Suppressor macrophage (primary cell): ENCODE results near the gene EPB41L3.

Experiments
- DNase-seq, 4 experiments: peaks; one replicate each; pipeline ENCODE4 v3.0.0-alpha.2; 2020 to 2022

The EPB41L3 gene

DNA sequence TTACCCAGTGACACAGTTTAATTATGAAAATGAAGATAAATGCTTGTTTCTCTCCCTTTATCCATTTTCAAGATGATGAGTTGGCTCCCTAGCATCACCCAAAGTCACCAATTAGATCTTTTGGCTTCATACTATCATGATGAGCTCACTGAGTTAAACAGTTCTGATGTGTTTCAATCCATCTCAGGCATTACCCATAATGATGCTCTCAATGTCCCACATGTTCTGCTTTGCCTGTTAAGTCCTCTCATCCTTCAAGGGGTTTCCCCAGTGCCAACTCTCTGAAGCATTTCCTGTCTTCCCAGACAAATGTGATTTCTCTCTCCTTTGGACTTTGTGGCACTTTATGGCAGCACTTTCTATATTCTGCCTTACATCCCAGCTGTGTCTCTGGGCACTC is 92.6 kb downstream of the EPB41L3 start:
- DNase-seq = peak in 1 of 4 experiments; percentile 48

DNA sequence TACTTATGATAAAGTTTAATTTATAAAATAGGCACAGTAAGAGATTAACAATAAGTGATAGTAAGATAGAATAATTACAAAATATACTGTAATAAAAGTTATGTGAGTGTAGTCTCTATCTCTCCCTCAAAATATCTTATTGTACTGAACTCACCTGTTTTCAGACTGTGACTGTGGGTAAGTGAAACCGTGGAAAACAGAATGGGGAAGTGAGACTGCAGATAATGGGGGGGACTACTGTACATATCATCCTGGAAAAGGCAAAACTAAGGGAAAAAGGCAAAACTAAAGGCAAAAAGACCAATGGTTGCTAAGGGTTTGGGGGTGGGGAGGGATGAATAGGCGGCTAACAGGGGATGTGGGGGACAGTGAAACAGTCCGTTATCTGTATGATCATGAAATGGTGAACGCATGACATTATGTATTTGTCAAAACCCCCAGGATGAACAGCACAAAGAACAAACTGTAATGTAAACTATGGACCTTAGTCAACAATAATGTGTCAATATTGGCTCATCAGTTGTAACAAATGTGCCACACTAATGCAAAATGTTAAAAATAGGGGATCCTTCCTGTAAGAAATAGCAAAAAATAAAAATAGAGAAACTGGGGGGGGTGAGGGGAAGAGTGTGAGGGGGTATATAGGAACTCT is 93.8 kb downstream of the EPB41L3 start:
- DNase-seq = no peak

DNA sequence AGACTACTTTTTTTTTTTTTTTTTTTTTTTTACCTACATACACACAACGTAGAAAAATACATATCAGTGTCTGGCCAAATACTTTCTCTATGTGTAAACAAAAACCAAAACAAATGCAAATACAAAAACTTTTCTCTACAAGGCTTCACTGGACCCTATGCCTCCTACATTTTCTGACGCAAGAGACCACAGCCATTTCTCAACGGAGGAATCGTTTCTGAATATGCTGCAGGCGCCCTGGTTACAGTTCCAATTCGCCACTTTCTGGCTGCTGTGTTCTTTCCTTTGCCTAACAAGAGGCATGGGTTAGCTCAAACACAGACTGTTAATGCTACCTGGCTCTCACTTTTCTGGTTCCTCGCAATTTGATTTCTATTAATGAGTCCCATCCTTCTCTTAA is 96.4 kb downstream of the EPB41L3 start:
- peak; percentile 41 to 71 (median 64) for DNase-seq

DNA sequence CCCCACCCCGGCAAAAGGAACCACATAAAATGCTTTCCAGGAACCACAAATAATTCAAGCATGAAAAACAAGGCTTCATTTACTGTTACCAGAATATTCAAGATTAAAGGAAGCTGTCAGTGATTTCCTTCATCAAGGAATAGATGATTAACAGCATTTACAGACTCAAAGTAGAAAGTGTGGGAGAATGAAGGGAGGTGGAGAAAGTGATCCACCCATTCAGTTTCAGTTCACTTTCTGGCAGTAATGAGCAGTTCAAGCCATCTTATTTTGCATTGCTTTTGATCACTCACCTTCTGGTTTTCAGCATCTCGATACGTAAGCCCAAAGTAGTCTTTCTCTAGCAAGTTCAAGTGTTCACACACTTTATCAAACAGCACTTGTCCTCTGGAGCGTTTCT is 99.0 kb downstream of the EPB41L3 start:
- peak in 1 of 4 experiments; percentile 18 for DNase-seq

DNA sequence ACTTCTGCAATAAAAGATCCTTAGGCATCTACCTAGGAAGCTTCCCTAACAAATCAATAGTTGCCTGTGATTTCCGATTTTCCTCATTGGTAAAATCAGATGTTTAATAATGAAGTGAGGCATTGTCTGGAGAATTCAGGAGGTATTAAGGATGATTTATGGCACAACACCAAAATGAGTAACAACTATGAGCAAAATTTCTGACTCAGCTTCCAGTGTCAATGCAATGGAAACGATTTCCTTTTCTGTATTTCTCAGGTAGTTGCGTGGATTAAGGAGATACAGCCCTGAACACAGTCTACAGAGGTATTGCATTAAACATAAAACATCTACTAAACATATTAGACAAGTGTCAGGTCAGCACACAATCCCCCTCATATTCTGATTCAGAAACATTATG is 99.5 kb downstream of the EPB41L3 start:
- DNase-seq = peak in 1 of 4 experiments; percentile 19

DNA sequence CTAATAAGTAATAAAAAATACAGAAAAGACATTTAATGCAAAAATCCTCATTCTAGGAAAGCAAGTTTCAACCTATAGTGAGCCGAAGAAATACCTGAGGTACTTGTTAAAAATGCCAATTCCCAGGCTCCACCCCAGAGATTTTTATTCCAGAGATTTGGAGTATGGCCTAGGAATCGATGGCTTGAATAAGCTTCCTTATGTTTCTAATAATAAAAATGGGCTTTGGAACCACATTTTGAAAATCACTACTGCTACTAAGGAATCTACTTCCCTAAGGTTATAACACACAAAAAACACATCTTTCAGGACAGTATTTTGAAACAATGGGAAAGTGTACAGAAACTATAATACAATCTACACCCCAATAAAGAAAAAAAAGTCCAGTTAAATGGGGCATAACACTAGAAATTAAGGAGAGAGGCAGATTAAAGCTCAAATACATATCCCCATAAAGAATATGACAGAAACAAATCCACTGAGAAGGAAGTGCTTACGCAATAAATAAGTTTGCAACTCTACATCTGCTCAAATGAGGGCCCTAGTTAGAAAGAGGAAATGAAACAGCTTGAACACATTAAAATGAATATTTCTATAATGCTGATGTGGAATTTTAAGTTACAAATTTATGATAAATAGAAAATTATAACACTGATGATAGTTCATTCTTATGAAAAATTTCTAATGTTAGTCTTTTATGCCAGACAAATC is 103.7 kb downstream of the EPB41L3 start:
- DNase-seq = peak; percentile 31 to 90 (median 70)

DNA sequence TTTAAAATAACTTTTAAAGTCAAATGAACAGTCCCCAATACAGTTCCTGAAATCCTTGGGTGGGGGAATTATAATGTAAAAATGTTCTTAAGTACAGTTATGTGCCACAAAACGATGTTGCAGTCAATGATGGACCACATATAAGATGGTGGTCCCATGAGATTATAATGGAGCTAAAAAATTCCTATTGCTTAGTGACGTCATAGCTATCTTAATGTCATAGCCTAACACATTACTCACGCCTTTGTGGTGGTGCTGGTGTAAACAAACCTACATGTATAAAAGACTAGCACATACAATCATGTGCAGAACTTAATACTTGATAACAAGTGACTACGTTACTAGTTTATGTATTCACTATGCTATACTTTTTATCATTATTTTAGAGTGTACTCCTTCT is 109.4 kb downstream of the EPB41L3 start:
- DNase-seq = no peak

DNA sequence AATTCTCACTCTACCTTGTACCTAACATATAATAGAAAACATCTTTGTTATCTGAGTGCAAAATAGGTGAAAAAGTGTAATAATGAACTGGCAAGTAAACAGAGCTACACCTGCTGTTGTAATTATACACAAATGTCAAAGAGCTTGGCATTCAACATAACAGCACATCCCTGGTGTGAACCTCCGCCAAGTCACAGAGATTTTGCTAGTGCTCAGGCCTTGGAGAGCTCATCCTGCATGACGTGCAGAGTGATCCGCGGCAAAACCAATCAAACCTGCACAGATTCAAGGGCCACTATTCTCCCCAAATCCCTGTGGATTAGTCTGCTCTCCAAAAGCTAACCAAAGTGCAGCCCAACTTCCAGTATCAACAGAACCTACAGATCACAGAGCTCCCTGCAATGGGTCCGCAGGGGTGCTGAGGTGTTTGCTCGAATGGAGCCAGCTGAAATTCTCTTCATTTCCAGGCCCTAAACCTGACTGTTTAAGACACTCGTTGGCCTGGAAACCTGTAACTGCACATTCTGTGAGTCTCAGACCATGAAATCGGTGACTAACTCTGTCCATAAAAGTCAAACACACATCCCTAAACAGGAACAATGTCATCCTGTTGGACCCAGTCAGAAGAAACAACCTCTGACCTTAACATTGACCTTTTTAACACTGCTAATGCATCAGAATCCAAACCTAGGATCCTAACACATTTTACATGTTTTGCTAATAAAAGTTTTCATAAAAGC is 111.8 kb downstream of the EPB41L3 start:
- DNase-seq = peak in 1 of 4 experiments; percentile 14

DNA sequence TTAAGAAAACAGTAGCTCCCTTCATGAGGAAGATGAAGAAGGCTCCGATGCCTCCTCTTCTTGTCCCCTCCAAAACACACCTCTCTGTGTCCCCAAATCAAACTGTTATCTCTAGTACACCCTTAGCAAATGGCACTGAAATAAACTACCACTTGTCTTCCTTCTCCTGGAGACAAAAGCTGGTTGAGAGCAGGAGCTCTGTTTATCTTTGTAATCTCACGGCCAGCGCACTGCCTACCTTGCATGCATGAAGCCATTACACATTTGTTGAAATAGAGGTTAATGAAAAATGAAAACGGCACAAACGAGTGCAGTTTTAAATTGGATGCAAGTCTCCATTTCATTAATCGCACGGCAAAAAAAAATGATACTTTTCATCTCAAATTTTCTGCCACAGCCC is 113.7 kb downstream of the EPB41L3 start:
- no peak for DNase-seq

DNA sequence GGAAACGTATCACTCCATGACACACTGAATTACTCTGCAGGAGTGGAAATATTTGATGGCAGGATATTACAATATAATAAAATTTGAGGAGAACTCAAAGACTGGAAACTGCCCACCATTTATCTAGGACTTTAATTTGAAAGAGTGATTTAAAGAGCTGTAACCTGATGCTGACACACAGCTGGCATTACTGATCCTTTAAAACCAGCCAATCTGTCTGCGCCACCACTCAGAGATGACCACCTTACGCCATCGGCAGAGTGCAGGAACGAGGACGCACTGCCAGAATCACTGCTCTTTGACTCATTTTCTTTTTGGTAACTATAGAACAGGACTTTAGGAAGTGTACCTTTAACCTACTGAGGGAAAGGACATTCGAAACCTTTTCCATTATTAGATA is 114.1 kb downstream of the EPB41L3 start:
- DNase-seq = no peak

DNA sequence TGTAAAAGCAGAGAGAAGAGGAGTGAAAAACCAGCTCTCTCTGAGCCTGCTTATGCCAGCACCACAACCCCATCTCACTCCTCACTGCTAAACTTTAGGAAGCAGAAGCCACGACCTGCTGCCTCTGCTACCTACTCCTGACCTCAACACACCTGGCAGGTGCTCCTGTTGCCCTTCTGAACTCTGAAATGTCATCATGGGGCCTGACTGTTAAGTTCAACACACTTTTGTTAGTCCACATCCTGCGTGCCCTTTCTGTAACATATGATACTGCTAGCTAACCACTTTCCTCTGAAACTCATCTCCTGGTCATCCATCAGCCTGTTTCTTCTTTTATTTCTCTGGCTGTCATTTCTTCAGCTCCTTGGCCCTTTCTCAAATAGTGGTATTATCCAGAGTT is 118.1 kb downstream of the EPB41L3 start:
- no peak for DNase-seq

DNA sequence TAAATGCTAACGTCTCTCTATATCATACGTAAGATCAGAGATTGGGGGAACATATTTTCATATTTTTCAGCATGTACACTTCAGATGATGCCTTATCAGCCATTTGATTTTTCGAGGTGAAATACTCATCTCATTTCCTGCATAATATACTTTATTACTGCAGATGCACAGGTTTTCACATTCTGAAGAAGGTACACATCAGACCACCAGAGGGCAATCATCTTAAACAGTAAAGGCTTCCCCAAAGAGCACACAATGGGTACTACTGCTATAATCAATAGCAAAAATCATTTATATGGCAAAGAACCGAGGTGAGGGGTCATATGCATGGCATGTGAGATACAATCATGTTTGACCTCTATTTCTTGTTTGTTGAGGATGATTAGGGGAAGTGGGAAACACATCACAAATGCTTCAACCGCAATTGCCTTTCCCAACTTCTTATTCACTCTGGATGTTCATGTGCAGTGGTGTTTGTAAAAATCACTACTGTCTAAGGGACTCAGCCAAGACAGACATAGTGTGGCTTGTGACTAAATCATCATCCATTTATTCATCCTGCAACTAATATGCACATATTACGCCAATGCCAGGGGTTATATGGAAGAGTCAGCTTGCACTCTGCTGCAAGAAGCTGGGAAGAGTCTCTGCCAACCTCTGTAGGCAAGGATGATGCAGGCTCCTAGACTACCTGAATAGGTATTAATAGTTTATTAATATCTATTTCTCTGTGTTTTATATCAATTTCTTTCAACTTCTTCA is 118.7 kb downstream of the EPB41L3 start:
- peak; percentile 39 to 74 (median 56) for DNase-seq

DNA sequence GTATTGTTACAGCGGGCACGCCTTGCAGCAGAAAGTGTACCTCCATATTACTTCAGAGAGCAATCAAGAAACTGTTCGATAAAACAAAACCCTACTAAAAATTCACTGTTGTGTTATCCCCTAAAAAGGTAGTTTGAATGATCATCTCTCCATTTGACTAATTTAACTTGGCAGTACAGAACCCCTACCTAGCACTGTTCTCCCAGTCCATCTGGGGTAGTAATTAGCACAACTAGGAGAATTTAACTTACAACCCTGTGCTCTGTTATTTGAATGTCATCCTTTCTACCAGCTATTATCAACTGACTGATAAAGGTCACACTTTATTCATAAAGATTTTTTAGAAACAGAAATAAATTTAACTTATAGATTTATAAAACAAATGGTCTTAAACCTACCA is 121.2 kb downstream of the EPB41L3 start:
- no peak for DNase-seq

DNA sequence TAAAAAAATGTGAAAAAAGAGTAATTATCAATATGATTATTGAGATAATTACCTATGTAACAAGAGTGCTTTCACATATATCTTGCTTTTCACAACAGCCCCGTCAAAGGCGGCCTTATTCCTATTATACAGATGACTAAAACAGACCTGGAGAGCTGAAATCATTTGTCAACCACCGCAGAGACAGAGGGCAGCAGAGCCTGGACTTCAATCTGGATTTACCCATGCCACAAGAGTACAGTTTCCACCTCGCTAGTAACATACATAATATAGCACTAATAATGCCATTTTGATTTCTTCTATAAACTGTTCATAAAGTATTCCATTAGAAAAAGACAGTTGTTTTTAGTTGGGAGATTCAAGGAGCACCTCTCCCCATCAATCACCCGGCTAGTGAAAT is 121.8 kb downstream of the EPB41L3 start:
- DNase-seq = no peak

DNA sequence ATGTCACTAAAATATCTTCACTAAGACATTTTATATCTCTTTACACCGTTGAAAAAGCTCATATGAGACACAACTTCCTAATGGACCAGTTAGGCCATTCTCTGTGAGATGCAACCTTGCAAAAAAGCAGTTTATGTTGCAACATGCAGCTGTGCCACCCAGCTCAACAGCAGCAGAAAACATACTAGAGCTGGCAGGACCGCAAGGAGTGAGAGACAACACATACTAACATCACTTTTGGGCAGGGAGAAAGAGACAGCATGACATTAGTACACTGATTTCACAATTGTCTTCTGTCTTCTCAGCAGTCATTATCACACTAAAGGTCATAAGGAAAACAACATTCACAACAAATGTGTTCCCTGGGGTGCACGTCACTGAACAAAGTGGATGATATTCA is 122.9 kb downstream of the EPB41L3 start:
- peak; percentile 56 to 76 (median 68) for DNase-seq

DNA sequence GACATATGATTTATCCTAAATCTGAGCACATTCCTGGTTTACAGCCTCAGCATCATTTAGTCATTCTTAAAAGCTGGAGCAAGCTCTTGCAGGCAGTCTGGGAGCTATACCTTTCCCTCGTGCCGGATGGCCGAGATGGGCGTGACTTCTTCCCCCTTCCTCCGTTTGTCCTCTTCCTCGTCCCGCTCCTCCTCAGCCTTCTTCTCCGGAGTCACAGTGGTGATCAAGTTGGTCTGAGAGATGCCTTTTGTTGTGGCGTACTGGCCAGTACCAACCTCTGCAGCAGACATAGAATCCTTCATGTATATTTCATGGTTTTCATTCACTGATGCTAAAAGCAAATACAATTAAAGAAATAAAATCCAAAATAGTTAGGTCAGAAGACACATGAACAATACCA is 124.2 kb downstream of the EPB41L3 start:
- no peak for DNase-seq

DNA sequence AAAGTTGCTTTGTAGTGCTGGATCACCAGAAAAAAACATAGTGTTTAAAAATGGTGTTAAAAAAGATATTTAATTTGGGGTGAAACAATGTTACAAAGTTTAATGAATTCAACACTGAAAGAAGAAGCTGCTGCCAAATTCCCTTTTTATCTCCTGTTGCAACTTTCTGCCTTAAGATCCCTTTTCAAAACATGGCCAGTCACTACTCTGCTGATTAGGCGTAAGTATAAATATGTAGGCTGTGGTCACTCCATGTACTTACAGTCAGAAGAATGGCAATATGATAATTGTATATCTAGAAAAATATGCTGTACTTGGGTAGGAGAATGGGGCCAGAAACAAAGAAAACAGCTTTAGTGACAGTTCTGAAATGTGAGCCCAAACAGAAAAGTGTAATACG is 124.8 kb downstream of the EPB41L3 start:
- peak; percentile 53 to 83 (median 68) for DNase-seq

DNA sequence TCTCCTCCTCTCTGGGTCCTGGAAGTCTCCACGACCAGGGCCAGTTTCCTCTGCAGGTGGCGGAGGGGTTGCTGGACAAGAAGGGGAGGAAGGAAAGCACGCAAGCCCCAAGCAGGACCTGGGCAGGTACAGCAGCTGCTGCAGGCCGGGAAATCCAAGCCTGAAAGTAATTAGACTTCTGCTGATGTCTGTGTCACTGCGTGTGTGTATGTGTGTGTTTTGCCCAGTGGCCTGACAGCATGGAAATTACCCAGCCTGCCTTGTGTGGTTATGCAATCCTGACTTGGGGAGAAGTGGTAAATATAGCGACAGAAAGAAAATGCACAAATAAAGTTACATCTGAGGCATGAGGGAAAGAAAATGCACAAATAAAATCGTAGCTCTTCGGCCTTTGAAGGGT is 126.5 kb downstream of the EPB41L3 start:
- peak; percentile 79 to 91 (median 86) for DNase-seq

DNA sequence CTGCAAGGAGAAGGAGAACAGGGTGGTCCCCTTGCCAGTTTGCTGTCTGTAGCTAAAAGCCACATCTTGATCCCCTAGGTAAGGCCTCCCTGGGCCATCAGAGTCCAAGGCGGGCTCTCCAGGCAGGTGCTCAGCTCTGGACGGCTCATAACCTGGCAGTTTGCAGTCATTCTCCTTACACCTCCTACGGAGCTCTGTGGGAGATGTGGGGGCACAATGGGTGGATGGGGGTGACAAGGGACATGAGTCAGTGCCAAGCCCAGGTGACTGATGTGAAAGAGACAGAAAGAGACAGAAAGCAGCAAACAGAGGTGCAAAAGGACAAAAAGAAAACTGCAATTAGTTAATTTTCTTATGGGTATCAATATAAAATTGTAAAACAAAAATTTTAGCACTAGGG is 127.7 kb downstream of the EPB41L3 start:
- no peak for DNase-seq

DNA sequence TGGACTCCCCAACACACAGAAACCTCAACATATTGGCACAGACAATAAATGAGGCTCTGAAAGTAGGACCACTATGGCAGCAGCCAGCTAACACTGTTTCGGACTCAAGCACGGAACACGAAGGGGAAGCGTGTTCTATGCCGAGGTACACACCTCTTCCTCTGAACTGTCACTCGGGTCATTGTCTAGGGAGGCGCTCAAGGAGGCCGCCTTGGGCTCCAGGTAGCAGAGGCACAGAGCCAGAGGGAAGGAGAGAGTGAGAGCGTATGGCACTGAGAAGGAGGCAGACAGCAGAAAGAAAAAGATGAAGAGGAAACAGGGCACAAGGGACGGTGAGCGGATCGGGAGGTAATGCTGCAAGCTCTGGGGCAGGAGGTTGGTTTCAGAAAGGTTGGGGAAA is 128.1 kb downstream of the EPB41L3 start:
- no peak for DNase-seq

DNA sequence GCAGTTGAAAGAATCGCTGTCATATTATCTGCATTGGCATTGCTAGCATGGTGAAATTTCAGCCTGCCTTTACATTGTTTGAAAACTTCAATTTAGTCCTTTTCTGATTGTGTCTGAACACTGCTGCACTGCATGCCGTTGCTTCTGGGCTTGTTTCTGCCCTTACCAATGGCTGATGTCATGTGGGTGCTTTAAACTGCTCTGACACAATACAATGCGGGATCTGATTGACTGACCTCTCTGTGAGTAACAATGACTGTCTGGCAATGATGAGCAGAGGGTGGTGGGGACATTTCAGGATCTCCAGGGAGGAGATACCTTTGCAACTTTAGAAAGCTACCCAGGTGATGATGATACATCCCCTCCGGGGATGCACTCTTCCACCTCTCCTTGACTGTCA is 128.8 kb downstream of the EPB41L3 start:
- no peak for DNase-seq

DNA sequence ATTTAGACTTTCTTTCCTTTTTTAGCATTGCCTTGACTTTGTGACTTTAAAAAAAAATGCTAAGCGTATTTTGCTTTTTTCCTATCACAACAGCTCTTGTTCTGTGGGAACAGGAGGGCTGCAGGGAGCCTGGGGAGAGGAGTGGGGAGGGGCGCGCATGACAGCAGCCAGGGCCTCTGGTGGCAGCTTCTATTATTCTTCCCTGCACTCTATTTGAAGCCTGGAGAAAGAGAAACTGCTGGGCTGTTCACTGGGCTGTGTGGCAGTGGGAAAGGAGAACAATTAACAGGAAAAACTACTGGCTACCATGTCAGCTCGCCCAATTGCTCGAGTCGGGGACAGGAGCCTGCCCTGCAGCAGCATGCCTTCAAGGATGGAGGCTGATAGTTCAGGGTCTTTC is 129.3 kb downstream of the EPB41L3 start:
- DNase-seq = no peak

DNA sequence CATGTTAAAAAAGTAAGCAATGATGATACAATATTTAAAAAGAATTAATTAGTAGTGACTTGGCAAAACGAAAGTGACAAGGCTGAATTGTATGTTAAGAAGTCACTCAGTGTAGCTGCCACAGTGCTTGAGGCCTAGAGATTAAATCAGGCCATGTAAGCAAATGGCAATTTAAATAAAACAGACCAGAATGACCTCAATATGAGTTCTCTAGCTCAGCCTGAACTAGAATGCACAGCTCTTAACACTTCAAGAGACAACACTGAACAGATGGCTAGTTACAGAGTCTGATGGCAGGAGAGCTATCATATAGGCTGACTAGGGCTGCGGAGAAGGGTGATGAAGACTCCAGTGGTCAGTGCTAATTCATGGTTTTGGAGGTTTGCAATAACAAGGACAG is 130.3 kb downstream of the EPB41L3 start:
- DNase-seq = no peak
